ENCODE measurements around the gene TMEM178B.

GRCh38 chr7:141045842-141046620 is 27.8 kb upstream of the TMEM178B start:
- TF ChIP-seq CTCF (IDR thresholded peaks at IDR 0.05; ENCODE audit: insufficient read depth, low read length) (no peak), REST (IDR thresholded peaks at IDR 0.05; ENCODE audit: insufficient replicate concordance, low read depth) (no peak), SPI1 (IDR thresholded peaks at IDR 0.05; ENCODE audit: borderline replicate concordance, low read depth) (no peak)
